Hematopoietic multipotent progenitor cell treated with erythropoietin and hydrocortisone succinate and interleukin-3 and kit ligand, for 6 days (in vitro differentiated cells): ENCODE data around the gene P4HB.

Source experiments
- DNase-seq: peaks from one replicate; pipeline ENCODE4 v3.0.0-alpha.2; 2015

P4HB gene

GRCh38 chr17:81859906-81860755 is at the start of gene P4HB:
Gene P4HB (minus strand): TSS chr17:81860535. CDS start chr17:81860471, 64 bp downstream.
- no peak for DNase-seq

- no peak for DNase-seq
These were observed 48.9 kb upstream of the P4HB start for GRCh38 chr17:81909231-81909630.

DNA sequence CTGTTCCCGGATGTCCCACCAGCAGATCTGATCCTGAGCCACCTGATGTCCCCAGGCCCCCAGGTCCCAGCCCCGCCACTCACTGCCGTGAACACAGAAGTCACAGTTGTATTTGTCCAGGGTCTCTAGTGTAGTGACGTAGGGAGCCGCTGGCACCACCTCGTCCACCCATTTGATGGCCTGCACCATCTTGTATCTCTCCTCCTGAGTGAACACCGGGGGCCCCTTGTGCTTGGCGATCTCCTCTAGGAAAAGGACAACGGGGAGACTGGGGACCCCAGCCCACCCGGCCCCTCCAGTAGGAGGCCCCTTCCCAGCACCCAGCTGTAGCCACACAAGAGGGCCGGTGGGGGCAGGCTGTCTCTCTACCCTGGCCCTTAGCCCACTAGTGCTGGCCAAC is 48.5 kb upstream of the P4HB start:
- no peak for DNase-seq

- DNase-seq, result no peak
These were observed 47.1 kb upstream of the P4HB start for GRCh38 chr17:81907219-81908145.

GRCh38 chr17:81906476-81907218 is 46.3 kb upstream of the P4HB start:
- no peak for DNase-seq

- no peak for DNase-seq
These were observed 45.7 kb upstream of the P4HB start for GRCh38 chr17:81905993-81906392.

DNA sequence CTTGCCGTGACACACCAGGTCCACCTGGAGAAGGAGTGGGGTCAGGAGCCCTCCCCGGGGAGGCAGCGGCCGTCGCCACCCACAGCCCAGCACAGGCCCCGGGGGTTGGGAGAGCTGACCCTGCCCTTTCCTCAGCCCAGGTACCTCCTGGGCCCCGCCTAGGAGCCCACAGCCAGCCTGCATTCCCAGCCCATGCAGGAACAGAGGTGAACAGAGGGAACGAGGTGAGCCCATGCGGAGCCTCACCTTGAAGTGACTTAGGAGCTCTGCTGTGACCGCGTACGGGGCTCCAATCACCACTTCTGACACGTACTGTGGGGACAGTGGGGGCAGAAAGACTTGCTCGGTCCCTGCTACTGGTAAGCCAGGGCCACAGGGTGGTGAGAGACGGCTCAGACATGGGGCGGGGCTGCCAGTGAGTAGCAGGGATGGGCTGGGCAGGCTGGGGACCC is 45.1 kb upstream of the P4HB start:
- no peak for DNase-seq

DNA sequence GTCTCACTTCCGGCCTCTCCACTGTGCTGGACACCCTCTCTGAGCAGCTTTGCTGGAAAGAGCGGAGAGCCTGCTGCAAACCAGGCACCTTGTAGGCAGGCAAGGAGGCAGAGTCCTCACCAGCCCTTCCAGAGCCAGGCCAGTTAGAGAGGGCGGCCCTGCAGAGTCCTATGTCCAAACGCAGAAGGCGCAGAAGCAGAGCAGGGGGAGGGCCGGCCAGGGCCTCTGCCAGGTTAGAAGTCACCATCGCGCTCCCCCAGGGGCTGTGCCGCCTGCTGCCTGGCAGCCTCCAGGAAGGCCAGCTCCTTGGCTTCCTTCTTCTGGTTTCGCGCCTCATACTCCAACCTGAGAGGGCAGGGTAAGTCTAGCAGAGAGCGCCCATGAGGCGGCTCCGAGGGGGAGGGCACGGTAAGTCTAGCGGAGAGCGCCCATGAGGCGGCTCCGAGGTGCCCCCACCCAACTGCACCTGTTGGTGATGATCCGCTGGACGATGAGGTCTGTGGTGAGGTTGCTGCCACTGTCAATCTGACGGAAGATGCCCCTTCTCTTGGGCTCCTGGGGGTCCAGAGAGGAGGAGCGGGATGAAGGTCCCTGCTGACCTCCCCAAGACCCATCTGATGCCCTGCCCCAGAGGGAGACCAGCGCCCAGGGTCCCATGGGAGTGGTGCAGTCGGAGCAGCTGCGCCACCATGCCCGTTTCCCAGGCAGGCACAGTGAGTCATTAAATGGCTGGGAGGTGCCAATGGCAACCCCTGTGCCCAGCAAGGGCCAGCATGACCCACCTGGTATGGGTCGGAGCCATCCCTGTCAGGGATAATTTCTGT is 44.5 kb upstream of the P4HB start:
- no peak for DNase-seq

DNA sequence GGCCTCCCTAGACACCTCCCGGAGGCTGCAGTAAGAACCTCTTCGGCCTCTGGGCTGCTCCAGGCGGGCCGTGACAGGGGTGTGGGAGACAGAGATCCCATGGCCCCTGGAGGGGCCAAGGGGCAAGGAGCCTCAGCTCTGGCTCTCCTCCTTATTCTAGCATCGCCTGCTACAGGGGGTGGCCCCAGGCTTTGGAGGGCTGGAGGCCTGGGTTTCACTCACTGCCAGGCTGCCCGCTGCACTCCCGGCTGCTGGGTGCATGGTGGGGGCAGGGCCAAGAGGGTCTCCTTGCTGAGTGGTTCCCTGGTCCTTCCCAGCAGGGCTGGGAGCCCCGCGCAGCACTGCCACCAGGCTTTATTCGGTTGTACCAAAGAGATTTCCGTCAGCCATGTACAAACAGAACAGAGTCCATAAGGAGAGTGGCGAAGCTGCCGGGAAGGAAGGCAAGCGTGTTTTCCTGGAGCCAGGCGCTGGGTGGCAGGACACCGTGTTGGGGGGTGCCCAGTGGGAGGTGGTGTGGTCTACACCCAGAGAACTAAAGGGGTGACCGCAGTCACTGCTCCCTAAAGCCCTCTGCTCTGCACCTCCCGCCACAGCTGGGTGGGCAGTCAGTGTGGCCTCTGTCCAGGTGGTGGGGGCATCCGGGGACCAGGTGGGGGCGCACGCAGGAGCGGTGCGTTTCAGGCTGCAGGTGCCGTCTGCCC is 43.7 kb upstream of the P4HB start:
- DNase-seq, result no peak

- DNase-seq, result no peak
These were observed 43.1 kb upstream of the P4HB start for GRCh38 chr17:81903415-81903831.

GRCh38 chr17:81902653-81903414 is 42.5 kb upstream of the P4HB start:
- peak; percentile 30 for DNase-seq

DNA sequence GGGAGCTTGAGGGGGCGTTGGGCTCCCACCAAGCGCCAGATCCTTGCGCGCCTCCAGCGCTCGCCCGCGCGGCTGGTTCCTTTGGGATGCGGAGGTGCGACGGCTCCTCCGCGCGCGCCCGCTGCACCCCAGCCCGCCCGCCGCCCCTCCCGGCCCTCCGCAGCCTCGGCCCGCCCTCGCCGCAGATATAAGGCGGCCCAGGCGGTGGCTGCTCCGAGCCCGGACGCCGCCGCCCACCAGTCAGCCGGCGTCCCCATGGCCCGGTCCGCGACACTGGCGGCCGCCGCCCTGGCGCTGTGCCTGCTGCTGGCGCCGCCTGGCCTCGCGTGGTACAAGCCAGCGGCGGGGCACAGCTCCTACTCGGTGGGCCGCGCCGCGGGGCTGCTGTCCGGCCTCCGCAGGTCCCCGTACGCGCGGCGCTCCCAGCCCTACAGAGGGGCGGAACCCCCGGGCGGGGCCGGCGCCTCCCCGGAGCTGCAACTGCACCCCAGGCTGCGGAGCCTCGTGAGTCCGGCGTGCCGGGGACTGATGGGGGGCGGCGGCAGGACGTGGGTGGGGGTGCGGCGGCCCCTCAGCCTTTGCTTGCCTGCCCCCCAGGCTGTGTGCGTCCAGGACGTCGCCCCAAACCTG is 41.8 kb upstream of the P4HB start, which contains the start of gene NPB:
NPB (plus strand) TSS at position 216 of the 630 bp plus-strand sequence; CDS start at position 256, 40 bp downstream.
- peak; percentile 76 for DNase-seq

DNA sequence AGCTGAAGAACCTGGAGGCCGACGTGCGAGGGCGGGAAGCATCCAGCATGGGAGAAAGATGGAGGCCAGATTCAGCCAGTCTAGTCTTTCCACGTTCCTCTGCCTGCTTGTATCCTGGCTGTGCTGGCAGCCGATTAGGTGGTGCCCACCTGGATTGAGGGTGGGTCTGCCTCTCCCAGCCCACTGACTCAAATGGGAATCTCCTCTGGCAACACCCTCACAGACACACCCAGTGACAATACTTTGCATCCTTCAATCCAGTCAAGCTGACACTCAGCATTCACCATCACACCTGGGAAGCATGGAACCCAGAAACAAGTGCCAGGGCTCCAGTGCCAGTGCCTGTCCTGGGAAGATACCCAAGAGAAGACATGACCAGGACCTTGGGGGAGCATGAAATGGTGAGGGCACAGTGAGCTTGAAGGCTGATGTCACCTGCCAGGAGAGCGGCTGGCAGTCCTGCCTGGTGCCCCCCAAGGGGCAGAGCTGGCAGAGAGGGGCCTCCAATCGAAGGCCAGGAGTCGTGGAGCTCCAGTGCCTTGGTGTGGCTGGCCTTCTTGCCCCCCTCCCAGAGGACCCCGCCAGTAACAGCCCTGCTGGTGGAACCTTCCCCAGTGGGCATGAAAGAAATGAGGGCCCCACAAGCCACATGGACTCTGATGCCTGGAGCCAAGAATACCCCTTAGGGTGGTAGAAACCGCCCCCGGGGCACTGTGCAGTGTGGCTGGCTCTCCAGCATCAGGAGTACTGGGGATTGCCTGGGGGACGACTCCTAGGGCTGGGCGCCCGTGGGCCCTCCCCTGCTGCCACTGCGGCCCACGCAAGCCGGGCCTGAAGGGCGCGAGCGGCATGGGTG is 41.1 kb upstream of the P4HB start:
- peak; percentile 2 for DNase-seq

DNA sequence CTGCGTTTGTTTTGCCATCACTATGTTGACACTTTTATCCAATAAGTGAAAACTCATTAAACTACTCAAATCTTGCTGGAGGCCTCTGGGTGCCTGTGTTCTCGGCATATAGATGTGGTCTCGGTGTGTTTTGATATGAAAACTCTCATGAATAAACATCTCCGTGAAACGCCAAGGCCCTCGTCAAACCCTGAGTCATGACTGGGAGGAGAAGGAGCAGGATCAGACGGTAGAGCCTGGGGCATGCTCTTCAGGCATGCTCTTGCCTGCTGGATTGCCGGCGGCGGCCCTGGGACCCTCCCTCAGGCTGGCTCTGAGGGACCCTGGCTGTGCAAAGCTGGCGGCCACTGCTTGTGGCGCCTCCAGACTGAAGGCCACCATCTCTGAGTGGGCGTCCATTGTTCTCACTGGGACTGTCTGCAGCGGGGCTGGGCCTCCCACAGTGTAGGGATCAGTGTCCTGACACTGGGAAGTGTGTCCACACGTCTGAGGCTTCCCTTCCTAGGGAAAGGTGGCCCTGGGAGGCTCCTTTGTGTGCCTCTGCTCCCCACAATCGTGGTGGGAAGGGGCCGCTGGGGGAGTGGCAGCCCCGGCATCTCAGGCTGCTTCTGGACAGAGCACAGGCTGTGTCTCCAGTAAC is 40.0 kb upstream of the P4HB start:
- no peak for DNase-seq

- DNase-seq, result no peak
These were observed 39.3 kb upstream of the P4HB start for GRCh38 chr17:81899514-81900166.

- no peak for DNase-seq
These were observed 38.5 kb upstream of the P4HB start for GRCh38 chr17:81898885-81899284.

GRCh38 chr17:81898029-81898866 is 37.9 kb upstream of the P4HB start:
- no peak for DNase-seq
